Mammary epithelial cell (primary cell): ENCODE results near the gene FARS2.

Experiments used
- CTCF ChIP-seq, 2 donors: IDR thresholded peaks in 1 of 2; conservative IDR thresholded peaks in 1 of 2; 2 replicates each; pipeline ENCODE4 v1.5.1; 2011 to 2012; ENCODE audit warnings: inconsistent platforms in 2 of 2, low read length in 2 of 2, mild to moderate bottlenecking in 2 of 2, control low read depth in 1 of 2, low read depth in 1 of 2; ENCODE audit not compliant: insufficient read depth in 1 of 2; ENCODE audit errors: extremely low read depth in 1 of 2
- EZH2 ChIP-seq: IDR thresholded peaks from 2 replicates; pipeline ENCODE4 v1.6.1; 2012; ENCODE audit warnings: low read length, inconsistent platforms, borderline replicate concordance

- no peak for TF ChIP-seq CTCF (conservative IDR thresholded peaks at IDR 0.05 in 1 of 2, IDR thresholded peaks at IDR 0.05 in 1 of 2; ENCODE audit: extremely low read depth in 1 of 2, insufficient read depth in 1 of 2, low read depth in 1 of 2, low read length in 2 of 2)
- no peak for TF ChIP-seq EZH2
These were observed 451.3 kb downstream of the FARS2 start for GRCh38 chr6:5712349-5713215.
